ENCODE measurements around the gene ARMS2. TPM values are rescaled to one million over a fixed set of nuclear protein-coding genes. Genes with fewer than 3 reads are reported as not detected.

Gene ARMS2
- total RNA-seq, 2 donors from 2014 or later, result not detected

DNA sequence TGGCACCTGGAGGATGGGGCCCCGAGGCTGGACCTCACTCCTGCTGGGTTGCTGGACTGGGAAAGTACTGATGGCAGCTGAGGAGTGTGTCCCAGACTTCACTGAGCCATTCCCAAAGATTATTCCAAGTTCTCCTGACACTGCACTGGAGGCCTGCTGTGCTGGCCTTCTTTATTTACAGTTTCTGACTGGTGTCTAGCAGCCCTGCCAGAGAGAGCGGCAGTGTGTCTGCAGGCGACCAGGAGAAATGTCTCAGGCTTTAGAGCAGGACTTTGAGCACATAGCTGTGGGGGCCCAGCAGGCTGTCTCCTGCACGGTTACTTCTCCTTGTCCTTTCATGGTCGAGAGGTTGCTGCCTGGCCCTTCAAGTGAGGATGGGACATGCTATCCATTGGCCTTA is 23.0 kb downstream of the ARMS2 start:
- H3K4me1 ChIP-seq (ENCODE audit: control insufficient read depth, insufficient read depth, low read length), result no peaks in the 10 kb centered on the region
- Mint-ChIP-seq H3K27ac (no peak overlapping the region), H3K27me3 (ENCODE audit: insufficient read depth) (no peaks in the 10 kb centered on the region), H3K4me1 (peaks cover 26% of the 10 kb centered on the region), H3K4me3 (no peak overlapping the region), H3K9me3 (peaks cover 13% of the 10 kb centered on the region), H3K36me3 (ENCODE audit: low read depth) (no peaks in the 10 kb centered on the region)
- H3K9ac ChIP-seq (ENCODE audit: extremely low read depth, low read length, poor library complexity, severe bottlenecking), result no peak overlapping the region
- WGBS, 2 experiments (ENCODE audit: insufficient coverage in 1 of 2, insufficient read length in 1 of 2), result 79 to 84% methylated on average over 4 to 5 of the region's 5 CpGs
- no peaks in the 10 kb centered on the region for H3K9me3 ChIP-seq (ENCODE audit: control insufficient read depth, low read length)
- no peak for TF ChIP-seq CTCF (conservative IDR thresholded peaks at IDR 0.05)
- no peak overlapping the region for H3K4me3 ChIP-seq (ENCODE audit: low read length)
- no peak overlapping the region for H3K27ac ChIP-seq (ENCODE audit: low read depth, low read length)
- H3K27me3 ChIP-seq (ENCODE audit: control insufficient read depth, insufficient read depth, low read length, poor library complexity, severe bottlenecking), result no peaks in the 10 kb centered on the region
- no peaks in the 10 kb centered on the region for H3K36me3 ChIP-seq (ENCODE audit: control insufficient read depth, insufficient read depth, low read length)
- DNase-seq, result no peak

DNA sequence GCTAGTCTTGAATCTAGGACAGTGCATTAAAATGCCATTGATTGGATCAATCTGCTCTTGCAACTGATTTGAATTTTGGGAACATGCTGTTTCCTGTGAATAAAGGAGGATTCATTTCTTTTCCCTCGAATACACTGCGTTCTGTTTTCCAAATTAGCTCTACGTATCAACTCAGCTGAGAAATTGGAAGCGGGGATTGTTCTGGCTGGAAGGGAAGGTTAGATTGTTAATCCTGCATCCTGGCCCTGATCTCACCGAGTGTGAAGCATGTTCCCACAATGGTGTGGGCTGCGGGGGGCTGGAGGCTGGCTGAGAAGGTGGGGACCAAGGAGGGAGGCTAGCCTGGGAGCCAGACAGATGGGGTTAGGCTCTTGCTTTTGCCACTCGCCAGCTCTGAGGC is 24.5 kb downstream of the ARMS2 start:
- Mint-ChIP-seq H3K4me3 (no peak overlapping the region), H3K4me1 (peaks cover 26% of the 10 kb centered on the region), H3K27ac (no peak overlapping the region), H3K9me3 (peaks cover 13% of the 10 kb centered on the region), H3K27me3 (ENCODE audit: insufficient read depth) (no peaks in the 10 kb centered on the region), H3K36me3 (ENCODE audit: low read depth) (no peaks in the 10 kb centered on the region)
- Histone ChIP-seq H3K9ac (ENCODE audit: extremely low read depth, low read length, poor library complexity, severe bottlenecking) (no peak overlapping the region), H3K9me3 (ENCODE audit: control insufficient read depth, low read length) (no peaks in the 10 kb centered on the region), H3K4me1 (ENCODE audit: control insufficient read depth, insufficient read depth, low read length) (no peaks in the 10 kb centered on the region), H3K27ac (ENCODE audit: low read depth, low read length) (no peak overlapping the region), H3K36me3 (ENCODE audit: control insufficient read depth, insufficient read depth, low read length) (no peaks in the 10 kb centered on the region), H3K4me3 (ENCODE audit: low read length) (no peak overlapping the region), H3K27me3 (ENCODE audit: control insufficient read depth, insufficient read depth, low read length, poor library complexity, severe bottlenecking) (no peaks in the 10 kb centered on the region)
- 87 to 89% methylated on average over 7 of the region's 7 CpGs for WGBS, 2 experiments (ENCODE audit: insufficient coverage in 1 of 2, insufficient read length in 1 of 2)
- DNase-seq, result no peak
- TF ChIP-seq CTCF (conservative IDR thresholded peaks at IDR 0.05), result no peak

- TF ChIP-seq CTCF (conservative IDR thresholded peaks at IDR 0.05), result no peak
- Mint-ChIP-seq H3K4me3 (no peak overlapping the region), H3K27ac (no peak overlapping the region), H3K36me3 (ENCODE audit: low read depth) (no peaks in the 10 kb centered on the region), H3K4me1 (peaks cover 16% of the 10 kb centered on the region), H3K9me3 (peaks cover 13% of the 10 kb centered on the region), H3K27me3 (ENCODE audit: insufficient read depth) (no peaks in the 10 kb centered on the region)
- H3K27me3 ChIP-seq (ENCODE audit: control insufficient read depth, insufficient read depth, low read length, poor library complexity, severe bottlenecking), result no peaks in the 10 kb centered on the region
- H3K4me3 ChIP-seq (ENCODE audit: low read length), result no peak overlapping the region
- H3K36me3 ChIP-seq (ENCODE audit: control insufficient read depth, insufficient read depth, low read length), result no peaks in the 10 kb centered on the region
- no peak for DNase-seq
- H3K9ac ChIP-seq (ENCODE audit: extremely low read depth, low read length, poor library complexity, severe bottlenecking), result no peak overlapping the region
- H3K27ac ChIP-seq (ENCODE audit: low read depth, low read length), result no peak overlapping the region
- no peaks in the 10 kb centered on the region for H3K4me1 ChIP-seq (ENCODE audit: control insufficient read depth, insufficient read depth, low read length)
- WGBS, 2 experiments (ENCODE audit: insufficient coverage in 1 of 2, insufficient read length in 1 of 2), result 90 to 100% methylated on average over 5 to 10 of the region's 10 CpGs
- H3K9me3 ChIP-seq (ENCODE audit: control insufficient read depth, low read length), result no peaks in the 10 kb centered on the region
Observed at GRCh38 chr10:122480146-122480833, 25.8 kb downstream of the ARMS2 start.
